Putamen (tissue), 1 donor: ENCODE data around the gene NHS.

Source experiments
- DNase-seq: peaks from one replicate; pipeline ENCODE4 v3.0.0-alpha.2; 2016; ENCODE audit warnings: low spot score

NHS gene

DNA sequence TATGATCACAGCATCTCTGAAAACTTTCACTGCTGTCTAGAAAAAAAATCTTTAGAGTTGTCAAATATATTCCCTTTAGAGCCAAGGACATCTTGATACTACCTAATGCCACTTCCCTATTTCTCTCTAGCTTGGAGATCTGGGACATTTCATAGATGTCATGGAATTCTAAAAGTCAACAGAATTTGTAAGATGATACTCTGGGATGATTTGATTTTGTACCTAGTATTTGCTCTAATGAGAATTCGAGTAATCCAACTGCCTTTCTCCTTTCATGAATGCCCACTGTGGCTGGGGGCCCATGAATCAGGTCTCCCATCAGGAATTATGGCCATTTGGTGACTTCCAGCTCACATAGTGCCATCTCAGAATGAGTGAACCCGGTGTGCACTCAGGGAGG, 73.2 kb downstream of the NHS start:
- no peak for DNase-seq

- DNase-seq = no peak
These were observed 74.9 kb downstream of the NHS start for GRCh38 chrX:17449866-17450265.

- no peak for DNase-seq
These were observed 78.8 kb downstream of the NHS start for GRCh38 chrX:17453788-17454187.

GRCh38 chrX:17456526-17456925, 81.5 kb downstream of the NHS start:
- DNase-seq = peak; percentile 9

- DNase-seq = no peak
These were observed 84.1 kb downstream of the NHS start for GRCh38 chrX:17459008-17459611.

- DNase-seq = no peak
These were observed 84.7 kb downstream of the NHS start for GRCh38 chrX:17459661-17460060.

DNA sequence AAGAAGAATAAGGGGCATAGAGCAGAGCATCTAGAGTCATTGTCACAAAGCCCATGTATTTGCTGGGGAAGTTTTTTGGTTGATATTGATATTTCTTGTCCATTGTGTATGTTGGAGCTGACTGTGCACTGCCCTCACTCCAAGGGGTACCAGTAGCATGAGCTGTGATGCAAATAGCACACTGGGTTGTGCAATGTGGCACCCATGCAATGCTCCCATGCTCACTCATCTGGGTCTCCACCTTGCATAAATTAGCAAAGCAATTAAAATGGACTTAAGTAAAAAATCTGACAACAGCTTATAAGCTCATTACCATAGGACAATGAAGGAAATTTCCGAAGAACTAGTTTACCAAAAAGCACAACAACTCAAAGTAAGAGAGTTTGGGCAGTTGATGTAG, 87.9 kb downstream of the NHS start:
- DNase-seq = no peak

DNA sequence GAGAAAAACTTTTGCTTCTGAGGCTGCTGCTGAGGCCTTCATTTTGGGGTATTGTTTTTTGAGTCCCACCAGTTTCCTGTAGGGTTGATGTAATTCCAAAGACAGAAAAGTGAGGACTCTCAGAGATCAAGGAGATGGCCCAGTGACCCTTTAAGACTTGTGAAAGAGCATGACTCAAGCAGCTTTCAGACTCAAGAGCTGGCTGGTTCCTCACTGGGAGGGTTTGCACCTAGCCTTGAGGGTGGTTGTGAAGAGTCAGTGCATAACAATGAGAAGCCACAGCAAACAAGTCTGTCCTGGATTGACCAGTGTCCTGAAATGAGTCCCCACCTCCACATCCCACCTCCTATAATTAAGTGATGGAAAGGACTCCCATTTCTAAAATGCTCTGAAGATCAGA, 89.2 kb downstream of the NHS start:
- DNase-seq = no peak

DNA sequence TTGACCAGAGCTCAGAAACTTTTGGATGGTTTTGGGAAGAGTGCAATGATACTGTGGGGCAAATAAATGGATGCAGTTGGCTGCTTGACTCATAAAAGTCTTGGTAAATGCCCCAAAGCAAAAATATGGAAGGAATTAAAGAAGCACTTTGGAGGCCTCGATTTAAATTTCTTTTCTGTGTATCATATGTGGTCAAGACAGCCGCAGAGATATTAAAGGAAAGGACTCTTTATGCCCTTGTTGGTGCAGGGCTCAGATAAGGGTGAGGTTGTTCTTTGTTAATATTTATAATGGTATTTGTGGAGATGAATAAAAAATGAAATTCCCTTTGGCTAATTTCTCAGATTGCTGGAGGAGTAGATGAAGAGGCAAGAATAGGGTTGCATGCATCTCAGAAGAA, 90.2 kb downstream of the NHS start:
- DNase-seq = no peak

- DNase-seq = no peak
These were observed 90.8 kb downstream of the NHS start for GRCh38 chrX:17465802-17466201.

DNA sequence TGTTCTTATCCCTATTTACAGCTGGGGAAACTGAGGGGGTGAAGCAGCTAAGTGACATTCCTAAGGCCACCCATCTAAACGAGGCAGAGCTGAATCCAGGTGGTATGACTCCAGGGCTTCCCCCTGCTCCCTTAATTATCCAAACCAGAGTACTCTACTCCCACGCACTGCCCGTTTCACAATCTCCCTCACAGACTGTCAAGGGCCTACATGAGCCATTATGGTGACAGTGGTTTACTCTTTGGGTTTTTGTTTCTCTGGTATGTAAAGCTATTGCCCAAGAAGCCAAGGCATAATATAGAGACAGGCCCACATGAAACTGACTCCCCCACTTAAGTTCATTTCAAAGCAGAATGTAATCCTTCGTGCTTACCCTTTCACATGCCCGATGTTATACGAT, 95.1 kb downstream of the NHS start:
- no peak for DNase-seq

DNA sequence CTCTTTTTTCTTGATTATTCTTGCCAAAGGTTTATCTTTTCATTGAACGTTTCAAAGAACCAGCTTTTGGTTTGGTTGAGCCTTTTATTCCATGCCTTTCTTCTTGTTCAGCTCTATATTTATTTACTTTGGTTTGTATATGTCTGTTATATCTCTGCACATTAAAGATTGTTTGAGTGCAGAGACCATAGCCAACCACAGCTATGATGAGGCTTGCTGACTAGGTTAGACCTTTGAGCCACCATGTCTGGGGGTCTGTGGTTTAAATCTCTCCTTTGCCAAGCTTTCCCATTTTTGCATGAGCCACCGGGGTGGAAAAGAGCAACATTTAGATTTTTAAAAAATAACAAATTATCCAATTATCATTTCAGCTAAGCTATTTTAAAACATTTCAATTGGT, 96.1 kb downstream of the NHS start:
- no peak for DNase-seq

- DNase-seq = no peak
These were observed 96.9 kb downstream of the NHS start for GRCh38 chrX:17471861-17472260.

DNA sequence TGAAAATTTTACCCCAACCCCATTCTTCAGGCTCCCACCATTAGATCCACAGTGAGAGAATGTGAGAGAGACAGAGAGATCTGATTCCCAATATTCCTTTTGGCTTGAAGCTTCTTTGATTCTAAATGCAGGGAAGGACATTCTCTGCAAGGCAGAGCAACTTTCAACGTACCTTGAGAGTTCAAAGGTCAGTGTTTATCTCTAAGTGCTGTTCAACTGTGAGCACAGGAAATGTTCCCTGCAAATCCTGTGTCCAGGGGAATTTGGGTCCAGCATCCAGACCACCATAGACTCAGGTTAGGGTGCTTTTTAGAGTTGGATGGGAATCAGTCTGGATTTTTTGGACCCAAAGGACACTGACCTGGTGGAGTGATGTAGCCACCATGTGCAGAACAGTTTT, 97.4 kb downstream of the NHS start:
- no peak for DNase-seq

GRCh38 chrX:17473021-17473420, 98.0 kb downstream of the NHS start:
- DNase-seq = no peak

- DNase-seq = no peak
These were observed 99.9 kb downstream of the NHS start for GRCh38 chrX:17474892-17475291.

DNA sequence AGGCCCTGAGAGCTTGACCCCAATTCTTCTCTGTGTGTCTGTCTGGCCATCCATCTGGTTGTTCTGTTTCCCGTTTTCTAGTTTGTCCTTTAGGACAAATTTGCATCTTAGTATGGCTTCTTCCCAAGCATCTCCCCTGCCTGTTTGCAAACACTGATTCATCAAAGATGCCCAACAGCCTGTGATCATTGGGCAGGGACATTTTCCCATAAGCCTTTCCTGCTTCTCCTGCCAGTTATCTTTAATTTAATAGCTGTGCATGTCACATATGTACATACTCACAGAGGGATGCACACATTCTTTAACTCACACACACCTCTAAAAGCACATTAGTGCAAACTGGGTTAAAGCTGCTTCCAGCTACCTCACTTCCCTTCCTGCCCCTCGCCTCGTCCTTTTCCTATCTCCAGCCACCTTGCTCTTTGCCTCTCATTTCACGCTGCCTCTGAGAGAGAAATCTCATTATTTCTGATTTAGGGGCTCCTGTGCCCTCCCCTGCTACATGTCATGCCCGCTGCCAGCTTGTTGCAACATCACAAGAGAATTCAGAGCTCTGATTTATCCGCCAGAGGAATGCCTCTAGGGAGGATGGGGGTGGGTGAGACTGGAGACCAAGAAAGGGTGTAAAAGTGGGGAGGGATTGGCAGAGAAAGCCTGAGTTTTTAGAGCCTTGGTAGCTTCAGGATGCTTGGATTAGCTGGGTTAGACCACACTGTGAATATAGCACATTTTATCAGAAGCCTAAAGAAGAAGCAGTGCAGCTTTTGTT, 100.6 kb downstream of the NHS start:
- DNase-seq = no peak

DNA sequence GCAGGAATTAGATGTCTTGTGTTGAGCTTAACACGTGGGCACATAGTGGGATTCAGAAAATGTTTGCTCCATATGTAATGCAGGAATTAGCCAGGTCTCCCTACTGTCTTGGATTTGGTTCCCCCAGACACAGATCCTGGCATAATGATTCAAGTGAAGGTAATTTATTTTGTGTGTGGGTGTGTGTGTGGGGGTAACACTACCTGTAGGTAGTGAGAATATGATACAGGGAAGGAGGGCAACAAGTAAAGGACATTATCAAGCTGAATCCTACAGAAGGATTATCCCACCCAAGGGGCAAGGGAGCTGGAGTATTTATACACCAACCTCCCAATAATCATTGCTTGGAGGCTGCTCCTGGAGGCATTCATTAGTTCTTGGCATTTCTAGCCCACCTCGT, 101.4 kb downstream of the NHS start:
- DNase-seq = no peak

GRCh38 chrX:17481086-17481485, 106.1 kb downstream of the NHS start:
- no peak for DNase-seq

GRCh38 chrX:17484592-17484991, 109.6 kb downstream of the NHS start:
- DNase-seq = no peak

GRCh38 chrX:17485391-17485790, 110.4 kb downstream of the NHS start:
- DNase-seq = no peak

GRCh38 chrX:17488036-17488435, 113.0 kb downstream of the NHS start:
- no peak for DNase-seq

DNA sequence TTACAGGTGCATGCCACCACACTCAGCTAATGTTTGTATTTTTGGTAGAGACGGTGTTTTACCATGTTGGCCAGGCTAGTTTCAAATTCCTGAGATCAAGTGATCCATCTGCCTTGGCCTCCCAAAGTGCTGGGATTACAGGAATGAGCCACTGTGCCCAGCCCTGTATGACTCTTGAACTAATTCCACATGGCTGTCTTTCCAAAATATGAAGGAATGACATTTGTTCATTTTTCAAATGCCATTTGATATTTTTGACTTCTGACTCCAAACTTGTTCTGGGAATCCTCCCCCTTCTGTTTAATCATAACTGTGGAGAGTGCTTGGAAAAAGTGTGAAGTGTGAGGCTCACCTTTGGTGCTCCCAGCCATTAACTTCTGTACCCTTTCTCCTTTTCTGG, 119.2 kb downstream of the NHS start:
- no peak for DNase-seq

DNA sequence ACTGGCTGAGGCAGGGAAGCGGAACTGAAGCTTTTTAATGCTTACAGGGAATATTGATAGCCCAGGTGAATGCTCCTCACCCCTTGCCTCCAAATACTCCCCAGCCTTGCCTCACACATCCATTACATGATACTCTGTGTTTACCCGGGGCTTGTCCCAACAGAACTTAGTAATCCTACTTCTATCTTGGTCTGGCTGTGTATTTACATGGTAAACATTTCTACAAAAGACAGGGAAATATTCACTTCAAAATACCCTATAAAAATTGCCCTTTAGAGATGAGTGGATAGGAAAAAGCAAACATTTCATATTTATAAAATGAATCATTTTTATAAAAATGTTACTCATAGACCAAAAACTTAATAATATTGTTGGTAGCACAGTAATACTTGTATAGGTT, 120.1 kb downstream of the NHS start:
- DNase-seq = no peak
